ENCODE data around the gene CCDC136. TPM values are rescaled to one million over a fixed set of nuclear protein-coding genes. Genes with fewer than 3 reads are reported as not detected.
A peak's percentile ranks its signal among the peaks of the same experiment; 100 is the strongest.

CCDC136 gene
- total RNA-seq, 1 donor from 2014 or later = 6.3 TPM

DNA sequence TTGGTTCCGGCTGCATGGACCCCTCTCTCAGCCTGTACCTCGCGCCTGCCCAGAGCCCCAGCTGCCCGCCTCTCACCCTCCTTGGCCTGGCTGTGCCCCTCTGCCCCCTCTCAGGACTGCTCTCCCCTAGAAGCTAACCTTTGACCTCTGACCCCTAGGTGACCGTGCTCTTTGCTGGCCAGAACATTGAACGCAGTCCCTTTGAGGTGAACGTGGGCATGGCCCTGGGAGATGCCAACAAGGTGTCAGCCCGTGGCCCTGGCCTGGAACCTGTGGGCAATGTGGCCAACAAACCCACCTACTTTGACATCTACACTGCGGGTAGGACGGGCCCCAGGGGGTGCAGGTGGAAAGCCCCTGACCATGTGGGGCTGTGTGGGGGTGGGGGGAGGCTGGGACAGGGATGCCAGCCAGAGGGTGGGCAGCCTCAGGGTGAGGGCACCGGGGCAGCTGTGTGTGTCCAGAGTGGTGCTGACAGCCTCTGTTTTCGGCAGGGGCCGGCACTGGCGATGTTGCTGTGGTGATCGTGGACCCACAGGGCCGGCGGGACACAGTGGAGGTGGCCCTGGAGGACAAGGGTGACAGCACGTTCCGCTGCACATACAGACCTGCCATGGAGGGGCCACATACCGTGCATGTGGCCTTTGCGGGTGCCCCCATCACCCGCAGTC, 46.5 kb downstream of the CCDC136 start:
- no peak for ATAC-seq

DNA sequence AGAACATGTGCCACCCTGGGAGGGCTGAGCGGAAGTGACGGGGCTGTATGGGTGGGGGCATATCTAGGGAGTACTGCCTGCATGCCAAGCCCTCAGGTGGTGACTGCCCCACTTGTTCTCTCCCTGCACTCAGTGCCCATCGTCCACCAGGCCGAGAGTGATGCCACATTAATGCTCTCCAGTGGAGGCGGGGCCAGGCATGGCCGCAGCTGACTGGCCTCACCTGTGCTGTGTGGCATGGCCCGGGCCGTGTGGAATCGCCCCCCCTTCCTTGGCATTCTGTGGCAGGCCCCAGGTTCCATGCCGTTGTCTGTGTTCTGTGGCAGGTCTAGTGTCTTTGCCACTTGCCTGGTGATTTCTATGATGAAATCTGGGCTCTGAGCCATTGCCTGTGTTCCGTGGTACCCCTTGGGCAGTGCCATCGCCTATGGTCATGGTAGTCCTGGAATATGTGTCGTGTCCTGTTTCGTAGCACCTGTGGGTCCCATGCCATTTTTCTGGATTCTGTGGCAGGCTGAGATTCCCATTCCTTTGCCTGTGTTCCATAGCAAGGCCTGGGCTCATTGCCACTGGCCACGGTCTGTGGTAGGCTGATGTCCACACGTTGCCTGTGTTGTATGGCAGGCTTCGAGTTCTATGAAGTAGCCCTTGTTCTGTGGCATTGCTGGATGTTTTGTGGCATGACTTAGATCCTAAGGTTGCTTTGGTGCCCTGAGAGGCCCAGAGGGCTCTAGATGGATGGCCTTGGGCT, 47.4 kb downstream of the CCDC136 start:
- intact Hi-C loops (cut with DNase I) = no loop called here
- peak; percentile 50 for DNase-seq (ENCODE audit: missing footprints)
- no peak for ATAC-seq

More for the DNA sequence above, 46.5 kb downstream of the CCDC136 start:
- intact Hi-C loops (cut with DNase I) = no loop called here
- DNase-seq (ENCODE audit: missing footprints) = peak; percentile 54

DNA sequence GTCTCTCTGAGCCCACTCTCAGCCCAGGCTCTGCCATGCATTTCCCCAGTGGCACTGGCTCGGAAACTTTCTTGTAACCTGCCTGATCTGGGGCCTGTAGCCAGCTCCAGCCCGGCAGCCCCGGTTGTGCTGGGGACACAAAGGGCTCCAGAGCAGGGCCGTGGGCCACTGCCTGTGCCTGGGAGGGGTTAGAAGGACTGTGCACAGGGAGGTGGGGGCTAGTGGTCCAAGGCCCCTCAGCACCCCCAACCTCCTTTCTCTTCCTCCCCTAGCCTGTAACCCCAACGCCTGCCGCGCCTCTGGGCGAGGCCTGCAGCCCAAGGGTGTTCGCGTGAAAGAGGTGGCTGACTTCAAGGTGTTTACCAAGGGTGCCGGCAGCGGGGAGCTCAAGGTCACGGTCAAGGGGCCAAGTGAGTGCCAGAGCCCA, 48.0 kb downstream of the CCDC136 start:
- intact Hi-C loops (cut with DNase I) = no loop called here
- ATAC-seq (no peak), DNase-seq (ENCODE audit: missing footprints) (peak; percentile 58)

DNA sequence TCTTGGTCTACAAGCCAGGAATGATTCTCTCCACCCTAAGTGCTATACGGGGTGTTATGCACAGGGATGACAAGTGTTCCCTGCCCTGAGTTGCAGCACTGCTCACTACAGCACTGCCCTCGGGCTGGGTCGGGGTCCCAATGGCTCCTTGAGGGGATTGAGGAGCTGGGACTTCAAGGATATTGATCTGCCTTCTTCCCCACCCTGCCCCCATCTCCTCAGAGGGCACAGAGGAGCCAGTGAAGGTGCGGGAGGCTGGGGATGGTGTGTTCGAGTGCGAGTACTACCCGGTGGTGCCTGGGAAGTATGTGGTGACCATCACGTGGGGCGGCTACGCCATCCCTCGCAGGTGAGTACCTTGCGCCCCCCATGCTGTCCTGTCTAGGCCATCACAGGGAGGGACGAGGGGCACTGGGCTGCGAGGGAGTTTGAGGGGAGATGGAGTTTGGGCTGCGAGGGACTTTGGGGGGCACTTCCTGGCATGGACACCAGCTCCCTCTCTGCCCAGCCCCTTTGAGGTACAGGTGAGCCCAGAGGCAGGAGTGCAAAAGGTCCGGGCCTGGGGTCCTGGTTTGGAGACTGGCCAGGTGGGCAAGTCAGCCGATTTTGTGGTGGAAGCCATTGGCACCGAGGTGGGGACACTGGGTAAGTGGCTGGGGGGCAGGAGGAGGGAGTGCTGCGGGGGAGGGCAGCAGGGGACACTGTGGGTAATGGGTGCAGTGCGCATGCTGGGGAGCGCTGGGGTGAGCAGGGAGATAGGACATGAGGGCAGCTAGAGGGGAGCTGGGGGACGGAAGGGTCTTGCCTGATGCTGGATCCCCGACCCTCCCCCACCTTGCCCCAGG, 48.8 kb downstream of the CCDC136 start:
- intact Hi-C loops (cut with DNase I) = no loop called here
- ATAC-seq = no peak
- no peak for DNase-seq (ENCODE audit: missing footprints)

DNA sequence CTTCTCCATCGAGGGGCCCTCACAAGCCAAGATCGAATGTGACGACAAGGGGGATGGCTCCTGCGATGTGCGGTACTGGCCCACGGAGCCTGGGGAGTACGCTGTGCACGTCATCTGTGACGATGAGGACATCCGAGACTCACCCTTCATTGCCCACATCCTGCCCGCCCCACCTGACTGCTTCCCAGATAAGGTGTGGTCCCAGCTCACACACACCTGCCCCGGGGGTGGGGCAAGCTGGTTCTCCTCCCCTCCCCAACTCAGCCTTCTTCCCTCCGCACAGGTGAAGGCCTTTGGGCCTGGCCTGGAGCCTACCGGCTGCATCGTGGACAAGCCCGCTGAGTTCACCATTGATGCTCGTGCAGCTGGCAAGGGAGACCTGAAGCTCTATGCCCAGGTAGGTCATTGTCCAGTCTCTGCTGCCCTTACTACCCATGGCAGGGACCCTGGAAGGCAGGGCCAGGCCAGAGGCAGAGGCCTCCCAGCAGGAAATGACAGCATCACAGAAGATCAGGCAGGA, 49.5 kb downstream of the CCDC136 start:
- DNase-seq (ENCODE audit: missing footprints) (no peak), ATAC-seq (no peak)

DNA sequence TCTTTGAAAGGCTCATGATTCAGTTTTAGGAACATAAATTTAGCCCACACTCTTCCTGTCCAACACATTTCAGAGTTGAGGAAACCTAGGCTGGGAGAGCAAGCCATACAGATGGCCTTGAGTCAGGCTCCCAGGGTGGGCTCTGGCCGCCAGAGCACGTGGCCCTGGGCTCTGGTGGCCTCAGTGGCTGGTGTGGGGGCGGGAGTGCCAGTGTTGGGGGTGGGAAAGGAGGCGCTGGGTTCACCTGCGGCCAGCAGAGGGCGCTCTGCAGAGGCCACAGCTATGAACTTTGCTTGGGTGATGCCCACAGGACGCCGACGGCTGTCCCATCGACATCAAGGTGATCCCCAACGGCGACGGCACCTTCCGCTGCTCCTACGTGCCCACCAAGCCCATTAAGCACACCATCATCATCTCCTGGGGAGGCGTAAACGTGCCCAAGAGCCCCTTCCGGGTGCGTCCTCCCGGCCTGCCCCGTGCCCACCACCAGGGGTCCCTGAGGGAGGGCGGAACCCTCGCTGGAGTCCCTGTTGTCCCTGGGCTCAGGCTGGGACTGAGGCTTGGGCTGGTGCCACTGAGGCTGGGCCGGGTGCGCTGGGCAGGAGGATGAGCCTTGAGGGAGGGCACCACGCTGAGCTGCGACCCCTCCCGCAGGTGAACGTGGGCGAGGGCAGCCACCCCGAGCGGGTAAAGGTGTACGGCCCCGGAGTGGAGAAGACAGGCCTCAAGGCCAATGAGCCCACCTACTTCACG, 50.3 kb downstream of the CCDC136 start:
- ATAC-seq (peak; percentile 32), DNase-seq (ENCODE audit: missing footprints) (no peak)
- intact Hi-C loops (cut with DNase I) = loop anchor here (1.0 kb wide), 1 partner anchor 30 kb away; no protein-coding TSS in a partner anchor

More for the DNA sequence above, 49.5 kb downstream of the CCDC136 start:
- intact Hi-C loops (cut with DNase I) = no loop called here

DNA sequence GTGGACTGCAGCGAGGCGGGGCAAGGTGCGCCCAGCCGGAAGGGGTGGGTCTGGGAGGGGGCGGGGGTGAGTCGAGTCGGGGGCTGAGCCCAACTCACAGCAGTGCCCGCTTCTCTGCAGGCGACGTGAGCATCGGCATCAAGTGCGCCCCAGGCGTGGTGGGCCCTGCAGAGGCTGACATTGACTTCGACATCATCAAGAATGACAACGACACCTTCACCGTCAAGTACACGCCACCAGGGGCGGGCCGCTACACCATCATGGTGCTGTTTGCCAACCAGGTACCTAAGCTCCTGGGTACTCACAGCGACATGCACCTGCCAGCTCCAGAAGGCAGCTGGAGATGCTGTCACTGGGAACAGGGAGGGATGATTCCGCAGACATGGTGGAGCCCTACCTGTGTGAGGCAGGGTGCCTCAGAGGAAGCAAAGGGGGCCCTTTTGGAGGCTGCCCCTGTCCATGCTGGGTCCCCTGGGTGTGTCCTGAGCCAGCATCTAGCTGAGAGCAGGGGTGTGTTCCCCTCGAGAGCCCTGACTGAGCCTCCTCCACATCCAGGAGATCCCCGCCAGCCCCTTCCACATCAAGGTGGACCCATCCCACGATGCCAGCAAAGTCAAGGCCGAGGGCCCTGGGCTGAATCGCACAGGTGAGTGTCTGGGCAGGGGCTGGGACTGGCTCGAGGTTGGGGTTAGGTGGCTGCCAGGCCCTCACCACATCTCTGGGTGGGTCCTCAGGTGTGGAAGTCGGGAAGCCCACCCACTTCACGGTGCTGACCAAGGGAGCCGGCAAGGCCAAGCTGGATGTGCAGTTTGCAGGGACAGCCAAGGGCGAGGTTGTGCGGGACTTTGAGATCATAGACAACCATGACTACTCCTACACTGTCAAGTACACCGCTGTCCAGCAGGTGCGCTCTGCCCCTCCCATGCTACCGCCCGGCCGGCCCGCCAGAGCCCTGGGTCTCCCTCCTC, 51.2 kb downstream of the CCDC136 start:
- no peak for ATAC-seq
- peak; percentile 55 for DNase-seq (ENCODE audit: missing footprints)
- intact Hi-C loops (cut with DNase I) = loop anchor here (1.0 kb wide), 1 partner anchor 31 kb away; no protein-coding TSS in a partner anchor

DNA sequence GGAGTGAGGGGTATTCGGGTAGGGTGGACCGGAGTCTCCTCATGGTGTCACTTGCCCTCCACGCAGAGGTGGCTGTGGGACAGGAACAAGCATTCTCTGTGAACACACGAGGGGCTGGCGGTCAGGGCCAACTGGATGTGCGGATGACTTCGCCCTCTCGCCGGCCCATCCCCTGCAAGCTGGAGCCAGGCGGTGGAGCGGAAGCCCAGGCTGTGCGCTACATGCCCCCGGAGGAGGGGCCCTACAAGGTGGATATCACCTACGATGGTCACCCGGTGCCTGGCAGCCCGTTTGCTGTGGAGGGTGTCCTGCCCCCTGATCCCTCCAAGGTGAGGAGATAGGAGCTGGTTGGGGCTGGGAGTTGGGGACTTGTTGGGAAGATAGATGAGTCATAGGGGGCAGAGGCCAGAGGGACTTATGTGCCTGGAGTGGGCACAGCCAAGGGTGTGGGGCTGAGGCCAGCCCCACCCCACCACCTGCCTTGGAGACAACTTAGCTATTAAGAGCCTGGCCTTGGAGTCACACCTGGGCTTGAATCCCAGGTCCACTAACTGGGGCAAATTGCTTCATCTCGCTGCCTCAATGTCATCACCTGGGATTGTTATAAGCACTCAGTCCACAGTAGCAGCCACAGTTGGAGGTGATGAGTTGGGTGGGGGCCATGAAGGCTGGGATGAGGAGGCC, 52.3 kb downstream of the CCDC136 start:
- DNase-seq (ENCODE audit: missing footprints) (peak; percentile 60), ATAC-seq (no peak)
- intact Hi-C loops (cut with DNase I) = no loop called here

DNA sequence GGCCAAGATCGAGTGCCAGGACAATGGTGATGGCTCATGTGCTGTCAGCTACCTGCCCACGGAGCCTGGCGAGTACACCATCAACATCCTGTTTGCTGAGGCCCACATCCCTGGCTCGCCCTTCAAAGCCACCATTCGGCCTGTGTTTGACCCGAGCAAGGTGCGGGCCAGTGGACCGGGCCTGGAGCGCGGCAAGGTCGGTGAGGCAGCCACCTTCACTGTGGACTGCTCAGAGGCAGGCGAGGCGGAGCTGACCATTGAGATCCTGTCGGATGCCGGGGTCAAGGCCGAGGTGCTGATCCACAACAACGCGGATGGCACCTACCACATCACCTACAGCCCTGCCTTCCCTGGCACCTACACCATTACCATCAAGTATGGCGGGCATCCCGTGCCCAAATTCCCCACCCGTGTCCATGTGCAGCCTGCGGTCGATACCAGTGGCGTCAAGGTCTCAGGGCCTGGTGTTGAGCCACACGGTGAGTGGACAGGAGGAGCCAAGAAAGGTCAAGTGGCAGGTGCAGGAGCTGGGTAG, 53.1 kb downstream of the CCDC136 start:
- DNase-seq (ENCODE audit: missing footprints) (no peak), ATAC-seq (no peak)
- intact Hi-C loops (cut with DNase I) = no loop called here

DNA sequence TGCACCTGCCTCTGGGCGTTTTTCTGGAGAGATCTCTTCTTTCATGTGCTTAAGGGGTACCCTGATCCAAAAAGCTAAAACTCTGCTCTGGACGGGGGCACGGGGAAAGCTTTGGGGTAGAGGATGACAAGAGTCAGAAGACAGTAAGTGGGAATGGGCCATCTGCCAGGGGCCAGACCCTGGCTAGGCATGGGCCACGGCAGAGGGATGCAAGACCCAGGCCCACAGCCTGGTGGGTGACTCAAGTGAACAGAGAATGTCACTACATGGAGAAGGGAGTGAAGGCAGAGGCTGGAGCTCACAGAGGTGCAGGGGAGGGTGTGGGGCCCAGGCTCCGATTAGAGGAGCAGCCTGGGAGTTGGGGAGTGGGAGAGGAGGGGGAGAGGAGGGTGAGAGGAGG, 53.7 kb downstream of the CCDC136 start:
- DNase-seq (ENCODE audit: missing footprints) = no peak
- ATAC-seq = no peak
- intact Hi-C loops (cut with DNase I) = no loop called here

DNA sequence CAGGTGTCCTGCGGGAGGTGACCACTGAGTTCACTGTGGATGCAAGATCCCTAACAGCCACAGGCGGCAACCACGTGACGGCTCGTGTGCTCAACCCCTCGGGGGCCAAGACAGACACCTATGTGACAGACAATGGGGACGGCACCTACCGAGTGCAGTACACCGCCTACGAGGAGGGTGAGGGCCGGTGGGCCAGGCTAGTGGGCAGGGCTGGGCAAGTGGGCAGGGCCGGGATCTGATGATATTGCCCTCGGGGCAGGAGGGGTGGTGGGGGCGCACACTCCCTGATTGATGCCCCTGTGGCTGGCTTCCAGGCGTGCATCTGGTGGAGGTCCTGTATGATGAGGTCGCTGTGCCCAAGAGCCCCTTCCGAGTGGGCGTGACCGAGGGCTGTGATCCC, 54.2 kb downstream of the CCDC136 start:
- no peak for DNase-seq (ENCODE audit: missing footprints)
- ATAC-seq = no peak
- intact Hi-C loops (cut with DNase I) = no loop called here

DNA sequence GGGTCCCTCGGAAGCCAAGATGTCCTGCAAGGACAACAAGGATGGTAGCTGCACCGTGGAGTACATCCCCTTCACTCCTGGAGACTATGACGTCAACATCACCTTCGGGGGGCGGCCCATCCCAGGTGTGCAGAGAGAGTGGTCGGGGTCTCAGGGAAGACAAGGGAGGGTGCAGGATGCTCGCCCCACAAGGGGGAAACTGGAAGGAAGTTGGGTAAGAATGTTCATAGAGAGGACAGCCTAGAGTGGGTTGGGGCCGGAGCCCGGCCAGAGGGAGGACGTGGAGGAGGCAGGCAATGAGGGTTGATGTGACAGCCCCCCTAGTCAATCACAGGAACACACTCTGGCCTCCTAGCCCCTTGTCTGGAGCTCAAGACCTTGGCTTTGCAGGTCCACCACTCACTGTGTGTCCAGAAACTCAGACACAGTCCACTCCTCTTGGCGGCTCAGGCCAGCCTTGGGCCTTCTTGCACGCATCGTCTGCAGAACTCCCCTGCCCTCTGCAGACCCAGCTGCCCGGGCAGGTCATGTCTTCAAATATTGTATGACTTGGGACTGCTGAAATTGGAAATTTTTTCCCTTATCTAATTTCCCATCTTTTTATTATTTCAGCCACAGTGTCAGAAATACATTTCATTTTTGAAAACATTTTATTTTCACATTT, 55.1 kb downstream of the CCDC136 start:
- no peak for DNase-seq (ENCODE audit: missing footprints)
- ATAC-seq = no peak
- intact Hi-C loops (cut with DNase I) = no loop called here

DNA sequence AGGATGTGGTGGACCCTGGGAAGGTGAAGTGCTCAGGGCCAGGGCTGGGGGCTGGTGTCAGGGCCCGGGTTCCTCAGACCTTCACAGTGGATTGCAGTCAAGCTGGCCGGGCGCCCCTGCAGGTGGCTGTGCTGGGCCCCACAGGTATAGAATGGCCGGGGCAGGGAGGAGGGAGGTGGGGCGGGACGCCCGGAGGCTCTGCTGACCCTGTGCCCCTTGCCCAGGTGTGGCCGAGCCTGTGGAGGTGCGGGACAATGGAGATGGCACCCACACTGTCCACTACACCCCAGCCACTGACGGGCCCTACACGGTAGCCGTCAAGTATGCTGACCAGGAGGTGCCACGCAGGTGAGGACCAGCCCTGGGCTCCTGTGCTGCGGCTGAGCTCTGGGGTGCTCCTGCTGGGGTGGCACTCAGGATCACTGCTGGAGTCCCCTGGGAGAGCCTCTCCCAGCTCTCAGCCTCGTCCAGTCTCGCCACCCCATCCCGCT, 56.0 kb downstream of the CCDC136 start:
- ATAC-seq (no peak), DNase-seq (ENCODE audit: missing footprints) (no peak)
- intact Hi-C loops (cut with DNase I) = no loop called here

DNA sequence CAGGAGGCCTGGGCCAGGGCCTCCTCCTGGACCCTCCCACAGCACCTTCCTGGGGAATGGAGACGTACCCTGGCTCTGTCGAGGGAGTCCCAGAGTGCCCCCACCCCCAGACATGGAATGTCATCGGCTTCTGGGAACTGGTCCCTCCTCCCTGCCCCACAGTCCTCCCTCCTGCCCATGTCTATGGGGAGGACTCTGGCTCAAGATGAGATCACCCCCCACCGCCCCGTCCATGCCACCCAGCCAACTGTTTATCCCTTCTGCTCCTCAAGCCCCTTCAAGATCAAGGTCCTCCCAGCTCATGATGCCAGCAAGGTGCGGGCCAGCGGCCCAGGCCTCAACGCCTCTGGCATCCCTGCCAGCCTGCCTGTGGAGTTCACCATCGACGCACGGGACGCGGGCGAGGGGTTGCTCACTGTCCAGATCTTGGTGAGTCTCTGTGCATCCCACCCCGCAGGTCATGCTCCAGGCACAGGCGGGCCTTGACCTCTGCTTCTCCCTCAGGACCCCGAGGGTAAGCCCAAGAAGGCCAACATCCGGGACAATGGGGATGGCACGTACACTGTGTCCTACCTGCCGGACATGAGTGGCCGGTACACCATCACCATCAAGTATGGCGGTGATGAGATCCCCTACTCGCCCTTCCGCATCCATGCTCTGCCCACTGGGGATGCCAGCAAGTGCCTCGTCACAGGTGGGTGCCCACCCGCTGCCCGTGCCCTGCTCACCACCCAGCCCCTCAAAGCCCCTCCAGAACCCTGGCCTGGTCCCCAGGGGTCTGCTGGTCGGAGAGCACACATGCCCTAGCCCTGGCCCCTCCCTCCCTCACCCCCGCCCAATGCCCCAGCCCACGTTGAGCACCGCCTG, 56.8 kb downstream of the CCDC136 start:
- no peak for DNase-seq (ENCODE audit: missing footprints)
- no peak for ATAC-seq
- intact Hi-C loops (cut with DNase I) = no loop called here

DNA sequence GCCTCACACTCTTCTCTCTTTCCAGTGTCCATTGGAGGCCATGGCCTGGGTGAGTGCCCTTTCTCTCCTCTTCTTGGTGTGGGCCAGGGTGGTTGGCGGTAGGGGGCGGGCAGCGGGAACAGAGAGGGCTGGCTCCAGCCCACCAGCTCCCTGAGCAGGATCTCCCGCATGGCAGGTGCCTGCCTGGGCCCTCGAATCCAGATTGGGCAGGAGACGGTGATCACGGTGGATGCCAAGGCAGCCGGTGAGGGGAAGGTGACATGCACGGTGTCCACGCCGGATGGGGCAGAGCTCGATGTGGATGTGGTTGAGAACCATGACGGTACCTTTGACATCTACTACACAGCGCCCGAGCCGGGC, 57.4 kb downstream of the CCDC136 start:
- ATAC-seq (no peak), DNase-seq (ENCODE audit: missing footprints) (no peak)
- intact Hi-C loops (cut with DNase I) = no loop called here
